Kidney tubule cell (primary cell): ENCODE results near the gene ABCF2.

ENCODE experiments used
- DNase-seq: peaks from one replicate; pipeline ENCODE4 v3.0.0-alpha.2; 2018; ENCODE audit warnings: low spot score

ABCF2 gene

GRCh38 chr7:151226875-151227782 is at the start of gene ABCF2:
TSS of gene ABCF2 (minus strand) at chr7:151227205. CDS start at chr7:151226458, 747 bp downstream.
- peak; percentile 99 for DNase-seq

- no peak for DNase-seq
Measured at GRCh38 chr7:151275813-151276577, 49.0 kb upstream of the ABCF2 start.

GRCh38 chr7:151274936-151275812 is 48.2 kb upstream of the ABCF2 start:
- DNase-seq = no peak

- DNase-seq = no peak
Measured at GRCh38 chr7:151274396-151274795, 47.4 kb upstream of the ABCF2 start.

GRCh38 chr7:151273651-151274390 is 46.8 kb upstream of the ABCF2 start:
- DNase-seq = no peak

GRCh38 chr7:151272877-151273276 is 45.9 kb upstream of the ABCF2 start:
- no peak for DNase-seq

- DNase-seq = no peak
Measured at GRCh38 chr7:151272405-151272804, 45.4 kb upstream of the ABCF2 start.

GRCh38 chr7:151271699-151272355 is 44.8 kb upstream of the ABCF2 start:
- DNase-seq = no peak

- no peak for DNase-seq
Measured at GRCh38 chr7:151269511-151269910, 42.5 kb upstream of the ABCF2 start.

- DNase-seq = no peak
Measured at GRCh38 chr7:151265351-151265931, 38.4 kb upstream of the ABCF2 start.

- DNase-seq = no peak
Measured at GRCh38 chr7:151264615-151265014, 37.6 kb upstream of the ABCF2 start.

GRCh38 chr7:151261529-151261928 is 34.5 kb upstream of the ABCF2 start:
- no peak for DNase-seq

GRCh38 chr7:151260883-151261282 is 33.9 kb upstream of the ABCF2 start:
- DNase-seq = no peak

GRCh38 chr7:151260471-151260870 is 33.5 kb upstream of the ABCF2 start:
- DNase-seq = no peak

GRCh38 chr7:151257990-151258389 is 31.0 kb upstream of the ABCF2 start:
- DNase-seq = no peak

- no peak for DNase-seq
Measured at GRCh38 chr7:151256410-151257045, 29.5 kb upstream of the ABCF2 start.

- DNase-seq = no peak
Measured at GRCh38 chr7:151255390-151255789, 28.4 kb upstream of the ABCF2 start.

GRCh38 chr7:151254851-151255250 is 27.8 kb upstream of the ABCF2 start:
- no peak for DNase-seq

GRCh38 chr7:151254316-151254715 is 27.3 kb upstream of the ABCF2 start:
- no peak for DNase-seq
